Stimulated activated naive CD8-positive, alpha-beta T cell treated with anti-CD3 and anti-CD28 coated beads, Interleukin-15, Interleukin-2, amounts not matched to agents 100 ng/mL and 50 ng/mL, for 24 hours (primary cell): ENCODE measurements around the gene CATSPERE.
A peak's percentile ranks its signal among the peaks of the same experiment; 100 is the strongest.
"Not testable (repeated sequence)": the region's sequence is repeated elsewhere in the genome, so short reads cannot be mapped to it uniquely, and the experiment has no call there.

ENCODE experiments used
- H3K27ac Mint-ChIP-seq: one replicate; pipeline ENCODE4 v1.8.0; 2021; ENCODE audit warnings: mild to moderate bottlenecking, mixed read lengths
- H3K27me3 Mint-ChIP-seq: one replicate; pipeline ENCODE4 v1.8.0; 2021; ENCODE audit warnings: mixed read lengths
- H3K36me3 Mint-ChIP-seq: one replicate; pipeline ENCODE4 v1.8.0; 2021; ENCODE audit warnings: low read depth, mixed read lengths
- H3K4me1 Mint-ChIP-seq: one replicate; pipeline ENCODE4 v1.8.0; 2021; ENCODE audit warnings: low read depth, mixed read lengths
- H3K4me3 Mint-ChIP-seq: one replicate; pipeline ENCODE4 v1.8.0; 2021; ENCODE audit warnings: mild to moderate bottlenecking, mixed read lengths
- H3K9me3 Mint-ChIP-seq: one replicate; pipeline ENCODE4 v1.8.0; 2021; ENCODE audit warnings: mixed read lengths

The CATSPERE gene

DNA sequence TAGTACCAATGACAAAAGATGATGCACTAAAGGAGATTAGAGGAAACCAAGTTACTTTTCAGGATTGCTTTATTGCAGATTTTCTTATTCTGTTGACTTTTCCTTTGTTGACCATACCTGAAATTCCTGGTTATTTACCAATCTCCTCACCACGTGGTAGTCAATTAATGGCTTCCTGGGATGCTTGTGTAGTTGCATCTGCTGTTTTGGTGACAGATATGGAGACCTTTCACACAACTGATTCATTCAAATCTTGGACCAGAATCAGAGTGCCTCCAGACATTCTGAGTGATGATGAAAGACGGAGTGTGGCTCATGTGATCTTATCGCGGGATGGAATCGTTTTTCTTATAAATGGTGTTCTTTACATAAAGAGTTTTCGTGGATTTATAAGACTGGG is 91.3 kb downstream of the CATSPERE start:
- peaks cover 20% of the 10 kb centered on the region for H3K9me3 Mint-ChIP-seq
- H3K4me3 Mint-ChIP-seq: no peak overlapping the region
- H3K27me3 Mint-ChIP-seq: no peaks in the 10 kb centered on the region

DNA sequence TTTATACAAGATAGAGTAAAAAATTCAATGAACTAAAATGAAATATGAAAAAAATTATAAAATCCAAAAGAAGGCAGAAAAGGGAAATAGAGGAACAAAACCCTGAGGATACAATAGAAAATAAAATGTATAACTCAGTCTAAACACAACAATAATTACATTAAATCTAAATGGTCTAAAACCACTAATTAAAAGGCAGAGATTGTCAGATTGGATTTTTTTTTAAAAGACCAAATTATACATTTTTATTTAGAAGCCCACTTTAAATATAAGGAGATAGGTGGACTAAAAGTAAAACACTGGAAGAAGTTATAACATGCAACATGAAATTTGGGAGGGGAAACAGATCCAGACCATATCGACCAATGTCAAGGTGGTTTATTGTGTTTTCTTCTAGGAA is 95.2 kb downstream of the CATSPERE start:
- no peak overlapping the region for H3K27ac Mint-ChIP-seq
- no peak overlapping the region for H3K4me3 Mint-ChIP-seq
- peaks cover 12% of the 10 kb centered on the region for H3K9me3 Mint-ChIP-seq
- H3K36me3 Mint-ChIP-seq: peaks cover 3% of the 10 kb centered on the region
- no peaks in the 10 kb centered on the region for H3K27me3 Mint-ChIP-seq
- no peaks in the 10 kb centered on the region for H3K4me1 Mint-ChIP-seq

More for the DNA sequence above, 91.3 kb downstream of the CATSPERE start:
- Mint-ChIP-seq H3K4me1 (no peaks in the 10 kb centered on the region), H3K36me3 (peaks cover 3% of the 10 kb centered on the region), H3K27ac (no peak overlapping the region)

GRCh38 chr1:244557565-244557964 is 96.5 kb downstream of the CATSPERE start:
- no peaks in the 10 kb centered on the region for H3K4me1 Mint-ChIP-seq
- H3K27ac Mint-ChIP-seq: no peak overlapping the region
- H3K27me3 Mint-ChIP-seq: no peaks in the 10 kb centered on the region
- peaks cover 7% of the 10 kb centered on the region for H3K9me3 Mint-ChIP-seq
- no peak overlapping the region for H3K4me3 Mint-ChIP-seq
- H3K36me3 Mint-ChIP-seq: peaks cover 3% of the 10 kb centered on the region

DNA sequence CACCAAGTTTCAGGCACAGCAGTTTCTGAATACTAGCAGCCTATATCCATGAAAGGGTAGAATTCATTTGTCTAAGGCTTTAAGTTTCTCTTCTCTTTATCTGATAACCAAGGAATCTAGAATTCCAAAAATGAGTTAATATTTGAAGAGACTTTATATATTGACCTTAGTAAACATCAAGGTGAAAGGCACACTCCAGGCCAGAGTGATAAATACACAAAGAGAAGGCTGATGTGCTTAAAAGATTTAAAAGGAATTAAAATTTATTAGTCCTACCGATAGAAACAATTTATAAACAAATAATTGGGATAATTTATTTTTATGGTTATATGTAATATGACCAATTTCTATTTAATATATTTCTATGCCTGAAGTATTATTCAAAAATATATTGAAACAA is 98.5 kb downstream of the CATSPERE start:
- Mint-ChIP-seq H3K4me3 (no peak overlapping the region), H3K36me3 (peaks cover 8% of the 10 kb centered on the region), H3K9me3 (peaks cover 7% of the 10 kb centered on the region)

GRCh38 chr1:244562877-244563276 is 101.8 kb downstream of the CATSPERE start:
- not testable (repeated sequence) for H3K27me3 Mint-ChIP-seq, H3K27ac Mint-ChIP-seq, H3K4me1 Mint-ChIP-seq, H3K4me3 Mint-ChIP-seq, H3K9me3 Mint-ChIP-seq, H3K36me3 Mint-ChIP-seq

More for the DNA sequence above, 98.5 kb downstream of the CATSPERE start:
- H3K27me3 Mint-ChIP-seq: no peaks in the 10 kb centered on the region
- no peaks in the 10 kb centered on the region for H3K4me1 Mint-ChIP-seq
- H3K27ac Mint-ChIP-seq: no peak overlapping the region

GRCh38 chr1:244573768-244574167 is 112.7 kb downstream of the CATSPERE start:
- Mint-ChIP-seq H3K9me3 (peaks cover 26% of the 10 kb centered on the region), H3K27me3 (no peaks in the 10 kb centered on the region), H3K4me1 (no peaks in the 10 kb centered on the region), H3K4me3 (no peak overlapping the region), H3K27ac (no peak overlapping the region), H3K36me3 (peaks cover 8% of the 10 kb centered on the region)

- H3K36me3 Mint-ChIP-seq: peaks cover 8% of the 10 kb centered on the region
- peaks cover 29% of the 10 kb centered on the region for H3K9me3 Mint-ChIP-seq
- no peaks in the 10 kb centered on the region for H3K4me1 Mint-ChIP-seq
- no peak overlapping the region for H3K4me3 Mint-ChIP-seq
- no peaks in the 10 kb centered on the region for H3K27me3 Mint-ChIP-seq
- no peak overlapping the region for H3K27ac Mint-ChIP-seq
Measured at GRCh38 chr1:244576259-244576892, 115.3 kb downstream of the CATSPERE start.

- H3K27me3 Mint-ChIP-seq, H3K27ac Mint-ChIP-seq: not testable (repeated sequence)
Measured at GRCh38 chr1:244578205-244578604, 117.1 kb downstream of the CATSPERE start.

GRCh38 chr1:244583358-244583982 is 122.4 kb downstream of the CATSPERE start:
- H3K4me1 Mint-ChIP-seq: no peaks in the 10 kb centered on the region
- no peaks in the 10 kb centered on the region for H3K36me3 Mint-ChIP-seq
- peaks cover 2% of the 10 kb centered on the region for H3K9me3 Mint-ChIP-seq
- no peak overlapping the region for H3K27ac Mint-ChIP-seq
- no peak overlapping the region for H3K4me3 Mint-ChIP-seq
- no peaks in the 10 kb centered on the region for H3K27me3 Mint-ChIP-seq

More at GRCh38 chr1:244578205-244578604, 117.1 kb downstream of the CATSPERE start:
- H3K4me3 Mint-ChIP-seq, H3K4me1 Mint-ChIP-seq, H3K36me3 Mint-ChIP-seq: not testable (repeated sequence)
- H3K9me3 Mint-ChIP-seq: peaks cover 25% of the 10 kb centered on the region

- Mint-ChIP-seq H3K27me3 (no peaks in the 10 kb centered on the region), H3K9me3 (peaks cover 8% of the 10 kb centered on the region), H3K4me1 (no peaks in the 10 kb centered on the region), H3K27ac (no peak overlapping the region), H3K4me3 (no peak overlapping the region), H3K36me3 (no peaks in the 10 kb centered on the region)
Measured at GRCh38 chr1:244585867-244586266, 124.8 kb downstream of the CATSPERE start.

GRCh38 chr1:244590670-244591069 is 129.6 kb downstream of the CATSPERE start:
- no peaks in the 10 kb centered on the region for H3K36me3 Mint-ChIP-seq
- peaks cover 10% of the 10 kb centered on the region for H3K9me3 Mint-ChIP-seq
- H3K27ac Mint-ChIP-seq: no peak overlapping the region
- no peaks in the 10 kb centered on the region for H3K27me3 Mint-ChIP-seq
- peaks cover 7% of the 10 kb centered on the region for H3K4me1 Mint-ChIP-seq
- H3K4me3 Mint-ChIP-seq: no peak overlapping the region

- Mint-ChIP-seq H3K36me3 (no peaks in the 10 kb centered on the region), H3K4me1 (peaks cover 18% of the 10 kb centered on the region), H3K9me3 (no peaks in the 10 kb centered on the region), H3K27ac (no peak overlapping the region), H3K4me3 (no peak overlapping the region), H3K27me3 (no peaks in the 10 kb centered on the region)
Measured at GRCh38 chr1:244598611-244599010, 137.5 kb downstream of the CATSPERE start.

DNA sequence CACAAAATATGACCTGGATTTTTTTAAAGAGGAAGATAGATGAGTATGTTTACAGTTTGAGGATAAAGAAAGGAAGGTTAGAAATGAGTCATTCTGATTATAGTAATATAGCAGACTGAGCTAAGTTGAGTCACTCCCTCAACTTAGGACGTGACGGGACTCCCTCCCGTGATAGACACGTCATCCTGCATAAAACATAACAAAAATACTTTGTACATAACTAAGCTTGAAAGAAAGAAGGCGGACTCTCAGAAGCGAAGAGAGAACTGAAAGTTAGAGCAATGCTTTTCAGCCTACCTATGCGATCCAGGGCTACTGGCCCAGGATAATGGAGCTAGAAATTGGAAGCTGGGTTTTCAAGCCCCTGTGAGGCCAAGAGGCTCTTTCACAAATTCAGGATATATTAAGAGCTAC is 138.9 kb downstream of the CATSPERE start:
- H3K4me1 Mint-ChIP-seq: peaks cover 16% of the 10 kb centered on the region
- peak overlapping the region; percentile 50 for H3K4me3 Mint-ChIP-seq
- no peaks in the 10 kb centered on the region for H3K27me3 Mint-ChIP-seq
- H3K27ac Mint-ChIP-seq: peak overlapping the region; percentile 32
- H3K9me3 Mint-ChIP-seq: no peaks in the 10 kb centered on the region
- H3K36me3 Mint-ChIP-seq: no peaks in the 10 kb centered on the region

GRCh38 chr1:244601336-244601735 is 140.3 kb downstream of the CATSPERE start:
- H3K9me3 Mint-ChIP-seq: no peaks in the 10 kb centered on the region
- H3K4me1 Mint-ChIP-seq: peaks cover 11% of the 10 kb centered on the region
- H3K27me3 Mint-ChIP-seq: no peaks in the 10 kb centered on the region
- no peaks in the 10 kb centered on the region for H3K36me3 Mint-ChIP-seq
- no peak overlapping the region for H3K27ac Mint-ChIP-seq
- H3K4me3 Mint-ChIP-seq: no peak overlapping the region

GRCh38 chr1:244603498-244603897 is 142.4 kb downstream of the CATSPERE start:
- H3K9me3 Mint-ChIP-seq: no peaks in the 10 kb centered on the region
- H3K27me3 Mint-ChIP-seq: no peaks in the 10 kb centered on the region
- H3K27ac Mint-ChIP-seq: no peak overlapping the region
- H3K36me3 Mint-ChIP-seq: no peaks in the 10 kb centered on the region
- peaks cover 11% of the 10 kb centered on the region for H3K4me1 Mint-ChIP-seq
- no peak overlapping the region for H3K4me3 Mint-ChIP-seq
